ENCODE data around the gene MAGEA6.
"Not testable (repeated sequence)": the region's sequence is repeated elsewhere in the genome, so short reads cannot be mapped to it uniquely, and the experiment has no call there.

The MAGEA6 gene

DNA sequence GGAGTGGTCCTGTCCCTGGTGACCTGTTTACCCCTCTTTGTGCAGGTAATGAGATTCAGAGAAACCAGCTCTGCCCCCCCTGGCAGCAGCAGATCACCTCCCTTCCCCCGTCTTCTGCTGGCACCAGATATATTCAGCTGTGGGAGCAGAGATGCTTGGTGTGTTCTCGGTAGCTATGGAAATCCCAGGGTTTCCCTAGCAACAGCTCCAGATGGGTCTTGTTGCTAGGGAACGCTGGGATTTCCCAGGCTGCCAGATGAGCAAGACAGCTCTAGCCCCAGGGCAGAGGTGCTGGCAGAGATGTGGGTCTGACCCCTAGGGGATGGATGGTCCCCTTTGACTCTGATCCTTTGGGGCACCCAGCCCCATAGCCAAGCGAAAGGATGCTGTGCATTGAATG lies 40.9 kb upstream of the MAGEA6 start:
- no peak for TF ChIP-seq CTCF (IDR thresholded peaks at IDR 0.05; ENCODE audit: insufficient read depth, low read depth, low read length, missing control alignments)
- DNase-seq (ENCODE audit: low read depth), result no peak
- no peak overlapping the region for H3K4me3 ChIP-seq (ENCODE audit: low read length)

DNA sequence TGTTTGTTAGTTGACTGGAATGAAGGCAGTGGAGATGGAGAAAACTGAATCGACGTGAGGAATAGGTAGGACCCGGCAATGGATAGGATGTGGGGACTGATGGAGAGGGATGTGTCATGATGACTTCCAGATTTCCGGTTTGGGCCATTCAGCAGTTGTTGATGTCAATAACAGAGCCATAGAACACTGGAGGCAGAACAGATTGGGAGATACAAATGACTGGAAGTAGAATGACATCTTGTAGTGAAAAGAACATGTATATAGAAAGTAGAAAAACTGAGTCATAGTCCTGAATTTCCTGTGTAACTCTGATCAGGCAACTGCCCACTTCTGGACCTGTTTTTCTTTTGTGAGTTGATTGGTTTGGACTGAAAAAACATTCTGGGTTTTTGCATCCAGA lies 36.5 kb upstream of the MAGEA6 start:
- H3K4me3 ChIP-seq (ENCODE audit: low read length), result no peak overlapping the region
- DNase-seq (ENCODE audit: low read depth), result no peak
- no peak for TF ChIP-seq CTCF (IDR thresholded peaks at IDR 0.05; ENCODE audit: insufficient read depth, low read depth, low read length, missing control alignments)

DNA sequence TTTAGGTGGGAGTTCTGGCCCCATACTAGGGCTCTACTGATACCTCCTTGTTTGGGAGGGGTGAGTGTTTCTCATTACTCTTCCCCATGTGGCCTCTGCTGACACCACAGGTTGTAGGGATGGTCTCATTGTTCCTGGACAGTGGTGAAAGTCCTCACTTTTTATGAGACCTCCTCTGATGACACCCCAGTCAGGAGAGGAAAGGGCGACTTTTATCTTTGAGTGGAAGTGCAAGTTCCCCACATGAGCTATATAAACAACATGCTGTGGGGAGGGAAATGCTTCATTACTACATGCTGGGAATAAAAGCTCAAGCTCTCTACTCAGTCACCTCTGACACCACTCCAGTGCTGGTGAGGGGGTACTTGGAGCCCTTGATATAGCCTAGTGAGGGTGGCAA lies 29.5 kb upstream of the MAGEA6 start:
- no peak overlapping the region for H3K4me3 ChIP-seq (ENCODE audit: low read length)
- no peak for DNase-seq (ENCODE audit: low read depth)
- TF ChIP-seq CTCF (IDR thresholded peaks at IDR 0.05; ENCODE audit: insufficient read depth, low read depth, low read length, missing control alignments), result no peak

- DNase-seq (ENCODE audit: low read depth); H3K4me3 ChIP-seq (ENCODE audit: low read length): not testable (repeated sequence)
Observed at GRCh38 chrX:152787062-152787461, 17.6 kb upstream of the MAGEA6 start.

DNA sequence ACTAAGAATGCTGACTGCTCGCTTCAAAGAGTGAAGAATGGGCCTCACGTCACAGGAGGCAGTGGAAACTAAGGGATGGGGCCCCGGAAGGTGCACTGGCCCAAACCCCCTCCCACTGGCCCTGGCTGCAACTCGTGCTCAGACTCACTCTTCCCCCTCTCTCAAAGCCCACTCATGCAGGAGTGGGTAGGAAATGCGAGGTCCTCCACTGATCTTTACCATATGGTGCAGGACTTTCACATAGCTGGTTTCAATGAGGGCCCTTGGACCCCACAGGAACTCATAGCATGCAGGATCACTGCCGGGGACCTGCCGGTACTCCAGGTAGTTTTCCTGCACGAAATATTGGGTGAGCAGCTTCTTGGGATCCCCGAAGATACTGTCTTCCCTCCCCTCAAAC lies 2.9 kb downstream of the MAGEA6 start:
- not testable (repeated sequence) for DNase-seq (ENCODE audit: low read depth)

GRCh38 chrX:152761582-152761981 lies 7.9 kb downstream of the MAGEA6 start:
- not testable (repeated sequence) for H3K4me3 ChIP-seq (ENCODE audit: low read length); DNase-seq (ENCODE audit: low read depth)

More for the DNA sequence above, 2.9 kb downstream of the MAGEA6 start:
- not testable (repeated sequence) for H3K4me3 ChIP-seq (ENCODE audit: low read length)

DNA sequence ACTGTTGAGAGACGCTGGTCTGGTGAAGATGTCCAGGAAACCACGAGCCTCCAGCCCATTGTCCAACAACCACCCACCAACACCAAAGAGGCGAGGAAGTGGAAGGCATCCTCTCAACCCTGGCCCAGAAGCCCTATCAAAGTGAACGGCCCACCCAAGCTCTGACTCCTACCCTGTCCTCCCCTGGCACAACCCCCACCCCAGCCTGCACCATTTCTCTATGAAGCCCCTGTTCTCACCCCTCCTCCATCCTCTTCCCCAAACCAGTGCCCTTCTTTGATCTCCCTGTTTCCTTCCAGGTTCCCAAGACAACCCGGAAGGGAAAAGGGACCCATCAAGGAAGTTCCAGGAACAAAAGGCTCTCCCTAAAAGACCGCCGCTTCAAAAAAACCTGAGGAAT lies 9.9 kb downstream of the MAGEA6 start:
- not testable (repeated sequence) for H3K4me3 ChIP-seq (ENCODE audit: low read length)

DNA sequence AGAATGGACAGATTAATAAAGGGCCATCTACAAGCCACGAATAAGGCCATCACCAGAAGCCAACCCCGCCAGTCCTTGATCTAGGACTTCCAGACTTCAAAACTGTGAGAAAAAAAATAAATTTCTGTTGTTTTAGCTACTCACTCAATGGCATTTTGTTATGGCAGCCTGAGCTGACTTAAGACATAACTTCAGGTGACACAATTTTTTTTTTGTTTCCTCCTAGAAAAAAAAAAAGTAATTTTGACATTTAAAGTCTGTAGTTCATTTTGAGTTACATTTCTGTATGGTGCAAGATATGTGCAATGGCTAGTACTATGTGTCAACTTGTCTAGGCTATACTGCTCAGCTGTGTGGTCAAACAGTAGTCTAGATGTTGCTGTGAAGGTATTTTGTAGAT lies 10.6 kb downstream of the MAGEA6 start, which contains the start of gene CSAG3:
Gene CSAG3, plus strand, starts transcription at position 301 of the 400 bp plus-strand sequence.
- DNase-seq (ENCODE audit: low read depth); H3K4me3 ChIP-seq (ENCODE audit: low read length): not testable (repeated sequence)

More for the DNA sequence above, 9.9 kb downstream of the MAGEA6 start:
- not testable (repeated sequence) for DNase-seq (ENCODE audit: low read depth)

DNA sequence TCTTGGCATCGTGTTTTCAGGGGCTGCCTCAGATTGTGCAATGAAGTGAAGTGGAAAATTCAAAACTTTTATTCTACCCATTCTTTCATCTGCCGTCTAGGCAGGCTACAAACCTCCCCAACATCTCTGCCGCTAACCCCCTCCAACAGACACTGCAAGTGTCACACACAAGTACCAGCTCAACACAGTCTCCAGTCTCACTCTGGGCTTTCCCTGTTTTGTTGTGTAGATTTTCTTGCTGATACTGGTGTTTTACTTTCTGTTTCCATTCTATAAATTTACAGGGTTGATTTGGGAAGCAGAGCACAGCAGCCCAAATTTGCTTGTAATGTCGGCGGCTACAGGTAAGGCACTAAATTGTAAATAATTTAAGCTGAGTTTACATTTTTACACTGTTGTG lies 14.6 kb downstream of the MAGEA6 start:
- not testable (repeated sequence) for H3K4me3 ChIP-seq (ENCODE audit: low read length); DNase-seq (ENCODE audit: low read depth)

GRCh38 chrX:152753686-152754650 lies 15.5 kb downstream of the MAGEA6 start, which contains the start of gene MAGEA2:
TSS of gene MAGEA2 (minus strand) at chrX:152753842. CDS start at chrX:152751363, 2,479 bp downstream.
- not testable (repeated sequence) for DNase-seq (ENCODE audit: low read depth); H3K4me3 ChIP-seq (ENCODE audit: low read length)

GRCh38 chrX:152738560-152738959 lies 30.9 kb downstream of the MAGEA6 start:
- TF ChIP-seq CTCF (IDR thresholded peaks at IDR 0.05; ENCODE audit: insufficient read depth, low read depth, low read length, missing control alignments), result no peak
- no peak for DNase-seq (ENCODE audit: low read depth)
- no peak overlapping the region for H3K4me3 ChIP-seq (ENCODE audit: low read length)

GRCh38 chrX:152736528-152736927 lies 33.0 kb downstream of the MAGEA6 start:
- H3K4me3 ChIP-seq (ENCODE audit: low read length); DNase-seq (ENCODE audit: low read depth): not testable (repeated sequence)
